GM12878 (cell line): ENCODE data around the gene NDUFAF5. TPM values are rescaled to one million over a fixed set of nuclear protein-coding genes. Genes with fewer than 3 reads are reported as not detected.

ENCODE experiments used
- ATAC-seq: fragments of 200-7000 bp; cut with Tn5 transposase; 3 replicates; pipeline ENCODE4 v1.9.1; 2020; ENCODE audit warnings: mild to moderate bottlenecking, moderate library complexity
- BruUV-seq: library from RNA; stranded (reverse); fragments of 400-500 nt; replicated peaks from 2 replicates; lab custom pipeline; 2021; lab: Mats Ljungman, UMichigan
- CTCF ChIA-PET: fragments of 300-600 bp; sonication (Branson Sonifier 250); formaldehyde crosslinking; extraction: SDS; loops from one replicate; lab custom pipeline; 2021; ENCODE audit warnings: inconsistent platforms; lab: Yijun Ruan, JAX
- POLR2A ChIA-PET: fragments of 350-600 bp; formaldehyde crosslinking; extraction: SDS; loops from one replicate; lab custom pipeline; 2021; ENCODE audit warnings: inconsistent platforms; lab: Charles Lee
- RAD21 ChIA-PET: fragments of 300-600 bp; sonication (Branson Sonifier 250); formaldehyde crosslinking; loops from one replicate; lab custom pipeline; 2023; ENCODE audit warnings: antibody characterized with exemption; ENCODE audit not compliant: unreplicated experiment; lab: Charles Lee
- SMC1A ChIA-PET: fragments of 300-600 bp; sonication (Branson Sonifier 250); formaldehyde crosslinking; loops from one replicate; lab custom pipeline; 2023; ENCODE audit not compliant: unreplicated experiment, uncharacterized antibody; lab: Charles Lee
- DNase-seq: peaks from one replicate; pipeline ENCODE4 v3.0.0-alpha.2; 2011; ENCODE audit warnings: low read depth, low spot score
- FAIRE-seq: peaks from 3 replicates; lab custom pipeline; 2011; peaks lifted over from hg19 to GRCh38; lab: Jason Lieb, UNC
- H2AFZ ChIP-seq: 2 replicates; pipeline ENCODE4 v1.6.0; 2011; ENCODE audit warnings: low read depth, low read length, control low read depth; ENCODE audit not compliant: control insufficient read depth
- H3K27ac ChIP-seq: 2 replicates; pipeline ENCODE4 v1.5.1; 2011; ENCODE audit warnings: control low read depth; ENCODE audit not compliant: control insufficient read depth, insufficient read depth
- H3K27me3 ChIP-seq, 2 experiments: replicated peaks in 1 of 2; 2 replicates each; pipeline versions ENCODE4 v1.6.0 to v1.6.1; 2011; ENCODE audit warnings: low read length in 1 of 2; ENCODE audit not compliant: control insufficient read depth in 2 of 2, insufficient read depth in 2 of 2
- H3K36me3 ChIP-seq, 2 experiments: 2 replicates each; pipeline ENCODE4 v1.5.1; 2011; ENCODE audit warnings: low read length in 1 of 2; ENCODE audit not compliant: control insufficient read depth in 2 of 2, insufficient read depth in 2 of 2
- H3K4me1 ChIP-seq: 2 replicates; pipeline ENCODE4 v1.6.1; 2011; ENCODE audit warnings: mild to moderate bottlenecking, low read length, moderate library complexity, mixed read lengths; ENCODE audit not compliant: control insufficient read depth, insufficient read depth
- H3K4me2 ChIP-seq: 2 replicates; pipeline ENCODE4 v1.6.0; 2011; ENCODE audit warnings: control low read depth; ENCODE audit not compliant: control insufficient read depth, insufficient read depth
- H3K4me3 ChIP-seq: fragments of 200-600 bp; sonication (generic); 2 replicates; pipeline ENCODE4 v1.5.1; 2016
- H3K79me2 ChIP-seq: 2 replicates; pipeline ENCODE4 v1.6.0; 2011; ENCODE audit warnings: low read length; ENCODE audit not compliant: control insufficient read depth, insufficient read depth
- H3K9ac ChIP-seq: 2 replicates; pipeline ENCODE4 v1.8.0; 2011; ENCODE audit warnings: low read length, control low read depth, mixed read lengths; ENCODE audit not compliant: control insufficient read depth, insufficient read depth
- H3K9me3 ChIP-seq: replicated peaks from 3 replicates; pipeline ENCODE4 v1.5.1; 2011; ENCODE audit warnings: mild to moderate bottlenecking, low read length; ENCODE audit not compliant: control insufficient read depth, insufficient read depth
- H4K20me1 ChIP-seq: 2 replicates; pipeline ENCODE4 v1.6.0; 2011; ENCODE audit not compliant: control insufficient read depth, insufficient read depth
- BMI1 ChIP-seq: fragments of 450-650 bp; IDR thresholded peaks from 2 replicates; pipeline ENCODE4 v1.6.1; 2016; ENCODE audit warnings: mild to moderate bottlenecking, moderate library complexity, borderline replicate concordance
- CREB1 ChIP-seq: IDR thresholded peaks from 2 replicates; pipeline ENCODE4 v1.6.1; 2012; ENCODE audit warnings: low read depth, mild to moderate bottlenecking, inconsistent platforms
- HCFC1 ChIP-seq: fragments of 150-350 bp; IDR thresholded peaks from 2 replicates; pipeline ENCODE4 v1.6.1; 2014; ENCODE audit warnings: low read length
- JUND ChIP-seq: IDR thresholded peaks from 2 replicates; pipeline ENCODE4 v1.6.1; 2012; ENCODE audit warnings: low read depth, mild to moderate bottlenecking, low read length, improper control_type of control experiment, moderate library complexity
- MYC ChIP-seq: IDR thresholded peaks from 2 replicates; pipeline ENCODE4 v1.6.1; 2011; ENCODE audit warnings: mild to moderate bottlenecking, low read length, moderate library complexity, inconsistent platforms; ENCODE audit not compliant: insufficient read depth, insufficient replicate concordance, insufficient read length, severe bottlenecking
- NFIC ChIP-seq: IDR thresholded peaks from 2 replicates; pipeline ENCODE4 v1.6.1; 2012; ENCODE audit warnings: low read depth, mild to moderate bottlenecking, inconsistent platforms, low read length, moderate library complexity
- PML ChIP-seq: IDR thresholded peaks from 2 replicates; pipeline ENCODE4 v1.6.1; 2012; ENCODE audit warnings: low read length, inconsistent platforms
- POLR2A ChIP-seq: IDR thresholded peaks from 2 replicates; pipeline ENCODE4 v1.6.1; 2011; ENCODE audit warnings: low read depth, mild to moderate bottlenecking, low read length
- RB1 ChIP-seq: fragments of 450-650 bp; formaldehyde crosslinking; IDR thresholded peaks from 2 replicates; pipeline ENCODE4 v1.6.1; 2017; ENCODE audit warnings: mild to moderate bottlenecking, borderline replicate concordance
- RCOR1 ChIP-seq: conservative IDR thresholded peaks from 2 replicates; pipeline ENCODE4 v1.6.1; 2012; ENCODE audit warnings: low read depth, low read length, improper control_type of control experiment
- RELA ChIP-seq: fragments of 450-650 bp; IDR thresholded peaks from 2 replicates; pipeline ENCODE4 v1.8.0; 2014; ENCODE audit warnings: borderline replicate concordance; ENCODE audit not compliant: partially characterized antibody
- RUNX3 ChIP-seq: IDR thresholded peaks from 2 replicates; pipeline ENCODE4 v1.6.1; 2012; ENCODE audit warnings: low read length, inconsistent platforms
- SMC3 ChIP-seq: IDR thresholded peaks from 2 replicates; pipeline ENCODE4 v1.6.1; 2011; ENCODE audit warnings: low read length, improper control_type of control experiment, borderline replicate concordance
- TARDBP ChIP-seq: IDR thresholded peaks from 2 replicates; pipeline ENCODE4 v1.6.1; 2016; ENCODE audit warnings: borderline replicate concordance
- TBL1XR1 ChIP-seq: IDR thresholded peaks from 2 replicates; pipeline ENCODE4 v1.6.1; 2012; ENCODE audit warnings: low read depth, low read length, improper control_type of control experiment
- ZZZ3 ChIP-seq: IDR thresholded peaks from 2 replicates; pipeline ENCODE4 v1.6.1; 2011; ENCODE audit warnings: low read depth; ENCODE audit not compliant: control insufficient read depth, insufficient read length
- WGBS: methylation state at CpG from one replicate; pipeline ENCODE4 v1.1.6; 2016; ENCODE audit warnings: low lambda C conversion rate; ENCODE audit not compliant: insufficient replicate concordance, insufficient coverage; ENCODE audit errors: missing lambda C conversion rate; 5-methylcytosine and 5-hydroxymethylcytosine counted together
- in situ Hi-C: fragments of 300-500 bp; cut with MboI; formaldehyde crosslinking; loops from 9 replicates; pipeline ENCODE4 v1.14.3; 2018; ENCODE audit warnings: mixed read lengths
- intact Hi-C: fragments of 100-400 bp; cut with micrococcal nuclease; formaldehyde crosslinking; loops from one replicate; pipeline ENCODE4 v1.14.2; 2022; ENCODE audit not compliant: unreplicated experiment
- polyA plus RNA-seq, 11 experiments: library from polyadenylated mRNA; depleted of rRNA in 4 of 11; unstranded in 6 of 11; stranded (reverse) in 5 of 11; fragments of >200 nt; fragmentation: Nextera tagmentation in 4 of 11; fragmentation: Illumina TruSeq in 1 of 11; extraction: Ambion mirVana in 4 of 11; extraction: Trizol in 1 of 11; gene quantifications; 1 replicate in 1 of 11; 2 replicates in 10 of 11; pipeline versions ENCODE4 v1.2.1 to v1.2.3, GENCODE V29; 2011 to 2016; ENCODE audit warnings: inconsistent platforms in 2 of 11, missing spikeins in 2 of 11, low read depth in 1 of 11
- total RNA-seq, 4 experiments: library from RNA; depleted of rRNA in 3 of 4; stranded (reverse); fragments of >200 nt in 3 of 4; fragmentation: Illumina TruSeq in 1 of 4; extraction: Trizol in 1 of 4; gene quantifications; 2 replicates each; pipeline versions ENCODE4 v1.2.1 to v1.2.3, GENCODE V29; 2013 to 2021
- TF ChIP-seq, protein P1 (sequence below): IDR thresholded peaks from 2 replicates; pipeline ENCODE4 v1.6.1; 2011; ENCODE audit warnings: mild to moderate bottlenecking, low read depth, low read length, moderate library complexity; ENCODE audit not compliant: insufficient replicate concordance
- TF ChIP-seq, protein P2 (sequence below): fragments of 450-650 bp; IDR thresholded peaks from 2 replicates; pipeline ENCODE4 v1.6.1; 2018; ENCODE audit warnings: mild to moderate bottlenecking, low read depth, moderate library complexity; ENCODE audit not compliant: partially characterized antibody
- TF ChIP-seq, protein P3 (sequence below): IDR thresholded peaks from 2 replicates; pipeline ENCODE4 v1.6.1; 2011; ENCODE audit warnings: borderline replicate concordance, low read depth, mild to moderate bottlenecking, moderate library complexity, mixed read lengths, low read length; ENCODE audit not compliant: insufficient read depth; ENCODE audit errors: extremely low read length

Gene NDUFAF5
- total and polyA plus RNA-seq, 10 of the 15 experiments (the other 5 are each of a cell fraction or from before 2014, with no cell fraction given) = 15.6 to 36.9 (median 28.0) TPM

DNA sequence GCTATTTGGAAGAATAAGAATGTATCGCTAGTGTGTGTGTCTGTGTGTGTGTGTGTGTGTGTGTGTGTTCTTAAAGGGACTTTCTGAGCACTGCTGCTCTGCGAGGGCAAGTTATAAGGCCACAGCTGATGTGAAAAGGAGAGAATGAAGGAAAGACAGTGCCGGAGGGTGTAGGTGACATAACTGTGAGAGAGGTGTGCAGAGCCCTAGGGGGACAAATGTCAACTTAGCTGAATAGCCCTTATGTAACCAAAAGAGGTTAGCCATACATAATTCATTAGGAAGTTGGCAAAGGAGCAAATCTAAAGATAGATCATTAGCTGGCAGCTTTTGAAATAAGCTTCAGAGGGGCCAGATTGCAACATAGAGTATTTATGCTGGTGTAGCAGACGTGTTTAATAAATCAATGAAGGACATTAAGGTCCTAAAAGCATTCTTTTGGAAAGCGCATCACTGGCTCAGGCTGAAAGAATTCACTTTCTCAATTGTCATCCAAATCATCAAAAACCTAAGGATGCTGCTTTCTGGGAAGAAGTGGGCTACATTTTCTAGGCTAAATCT lies 81.0 kb downstream of the NDUFAF5 start (continued):
- no peak for TF ChIP-seq ZZZ3
- TF ChIP-seq, protein P1, sequence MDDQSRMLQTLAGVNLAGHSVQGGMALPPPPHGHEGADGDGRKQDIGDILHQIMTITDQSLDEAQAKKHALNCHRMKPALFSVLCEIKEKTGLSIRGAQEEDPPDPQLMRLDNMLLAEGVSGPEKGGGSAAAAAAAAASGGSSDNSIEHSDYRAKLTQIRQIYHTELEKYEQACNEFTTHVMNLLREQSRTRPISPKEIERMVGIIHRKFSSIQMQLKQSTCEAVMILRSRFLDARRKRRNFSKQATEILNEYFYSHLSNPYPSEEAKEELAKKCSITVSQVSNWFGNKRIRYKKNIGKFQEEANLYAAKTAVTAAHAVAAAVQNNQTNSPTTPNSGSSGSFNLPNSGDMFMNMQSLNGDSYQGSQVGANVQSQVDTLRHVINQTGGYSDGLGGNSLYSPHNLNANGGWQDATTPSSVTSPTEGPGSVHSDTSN = no peak
- no peak for TF ChIP-seq NFIC
- TF ChIP-seq TARDBP = no peak
- TF ChIP-seq RELA = no peak
- no peak for TF ChIP-seq POLR2A
- TF ChIP-seq MYC = no peak
- no peak for TF ChIP-seq RCOR1

DNA sequence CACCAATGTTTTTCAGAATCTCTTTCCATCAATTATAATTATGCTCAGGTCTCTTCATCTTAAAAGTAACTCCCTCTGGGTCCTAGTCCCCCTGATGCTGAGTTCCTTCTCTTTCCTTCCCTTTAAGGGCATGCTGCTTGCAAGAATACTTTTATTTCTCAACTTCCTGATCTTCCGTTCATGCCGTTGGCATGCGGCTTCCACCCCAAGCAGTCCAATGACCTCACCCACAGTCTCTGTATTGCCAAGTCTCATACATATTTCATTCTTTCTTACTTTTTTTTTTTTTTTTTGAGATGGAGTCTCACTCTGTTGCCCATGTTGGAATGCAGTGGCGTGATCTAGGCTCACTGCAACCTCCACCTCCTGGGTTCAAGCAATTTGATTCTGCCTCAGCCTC lies 83.5 kb downstream of the NDUFAF5 start:
- H2AFZ ChIP-seq = no peak overlapping the region
- no peaks in the 10 kb centered on the region for H3K27me3 ChIP-seq
- ChIA-PET RAD21 (no interaction called here), CTCF (interaction anchor here (1.4 kb wide), 1 partner anchor 11 kb away, joined by 3 read pairs; no protein-coding TSS in a partner anchor), SMC1A (no interaction called here), POLR2A (no interaction called here)
- H3K9me3 ChIP-seq = no peaks in the 10 kb centered on the region
- no peak overlapping the region for H3K4me2 ChIP-seq
- DNase-seq (no peak), FAIRE-seq (no peak), ATAC-seq (no peak)
- H4K20me1 ChIP-seq = no peaks in the 10 kb centered on the region
- H3K9ac ChIP-seq = no peak overlapping the region
- 54% methylated on average over 3 of the region's 4 CpGs for WGBS
- no peak overlapping the region for H3K4me3 ChIP-seq
- no peaks in the 10 kb centered on the region for H3K36me3 ChIP-seq
- no peak overlapping the region for H3K27ac ChIP-seq
- intact Hi-C loops = no loop called here
- in situ Hi-C loops = no loop called here
- H3K79me2 ChIP-seq = no peaks in the 10 kb centered on the region
- BruUV-seq = no TSS peak
- no peaks in the 10 kb centered on the region for H3K4me1 ChIP-seq
- no peak for TF ChIP-seq CREB1
- no peak for TF ChIP-seq MYC
- TF ChIP-seq JUND = no peak
- no peak for TF ChIP-seq BMI1
- no peak for TF ChIP-seq HCFC1
- TF ChIP-seq RB1 = no peak
- TF ChIP-seq SMC3 = no peak
- no peak for TF ChIP-seq RUNX3
- TF ChIP-seq, protein P2, sequence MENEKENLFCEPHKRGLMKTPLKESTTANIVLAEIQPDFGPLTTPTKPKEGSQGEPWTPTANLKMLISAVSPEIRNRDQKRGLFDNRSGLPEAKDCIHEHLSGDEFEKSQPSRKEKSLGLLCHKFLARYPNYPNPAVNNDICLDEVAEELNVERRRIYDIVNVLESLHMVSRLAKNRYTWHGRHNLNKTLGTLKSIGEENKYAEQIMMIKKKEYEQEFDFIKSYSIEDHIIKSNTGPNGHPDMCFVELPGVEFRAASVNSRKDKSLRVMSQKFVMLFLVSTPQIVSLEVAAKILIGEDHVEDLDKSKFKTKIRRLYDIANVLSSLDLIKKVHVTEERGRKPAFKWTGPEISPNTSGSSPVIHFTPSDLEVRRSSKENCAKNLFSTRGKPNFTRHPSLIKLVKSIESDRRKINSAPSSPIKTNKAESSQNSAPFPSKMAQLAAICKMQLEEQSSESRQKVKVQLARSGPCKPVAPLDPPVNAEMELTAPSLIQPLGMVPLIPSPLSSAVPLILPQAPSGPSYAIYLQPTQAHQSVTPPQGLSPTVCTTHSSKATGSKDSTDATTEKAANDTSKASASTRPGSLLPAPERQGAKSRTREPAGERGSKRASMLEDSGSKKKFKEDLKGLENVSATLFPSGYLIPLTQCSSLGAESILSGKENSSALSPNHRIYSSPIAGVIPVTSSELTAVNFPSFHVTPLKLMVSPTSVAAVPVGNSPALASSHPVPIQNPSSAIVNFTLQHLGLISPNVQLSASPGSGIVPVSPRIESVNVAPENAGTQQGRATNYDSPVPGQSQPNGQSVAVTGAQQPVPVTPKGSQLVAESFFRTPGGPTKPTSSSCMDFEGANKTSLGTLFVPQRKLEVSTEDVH = no peak
- TF ChIP-seq, protein P3, sequence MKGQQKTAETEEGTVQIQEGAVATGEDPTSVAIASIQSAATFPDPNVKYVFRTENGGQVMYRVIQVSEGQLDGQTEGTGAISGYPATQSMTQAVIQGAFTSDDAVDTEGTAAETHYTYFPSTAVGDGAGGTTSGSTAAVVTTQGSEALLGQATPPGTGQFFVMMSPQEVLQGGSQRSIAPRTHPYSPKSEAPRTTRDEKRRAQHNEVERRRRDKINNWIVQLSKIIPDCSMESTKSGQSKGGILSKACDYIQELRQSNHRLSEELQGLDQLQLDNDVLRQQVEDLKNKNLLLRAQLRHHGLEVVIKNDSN = no peak
- TF ChIP-seq PML = no peak
- no peak for TF ChIP-seq TBL1XR1
